IMR-90 (cell line): ENCODE data around the gene PRRT2. TPM values are rescaled to one million over a fixed set of nuclear protein-coding genes. Genes with fewer than 3 reads are reported as not detected.

Experiments used
- ATAC-seq: fragments of 200-7000 bp; cut with Tn5 transposase; 2 replicates; pipeline ENCODE4 v1.9.1; 2020; ENCODE audit warnings: low read depth, mild to moderate bottlenecking, moderate library complexity
- BruUV-seq: library from RNA; stranded (reverse); fragments of 400-500 nt; replicated peaks from 2 replicates; lab custom pipeline; 2021; lab: Mats Ljungman, UMichigan
- CTCF ChIA-PET: fragments of 300-600 bp; formaldehyde crosslinking; extraction: SDS; loops from one replicate; lab custom pipeline; 2021; ENCODE audit warnings: antibody characterized with exemption; lab: Yijun Ruan, JAX
- POLR2A ChIA-PET: fragments of 300-600 bp; sonication (Branson Sonifier 250); formaldehyde crosslinking; loops from one replicate; lab custom pipeline; 2022; ENCODE audit warnings: antibody characterized with exemption; ENCODE audit not compliant: unreplicated experiment; lab: Charles Lee
- DNase-seq: peaks from one replicate; pipeline ENCODE4 v3.0.0; 2013
- H2AFZ ChIP-seq: replicated peaks from 2 replicates; pipeline ENCODE3; 2013; ENCODE audit warnings: low read length, mild to moderate bottlenecking; ENCODE audit not compliant: poor library complexity
- H2AK5ac ChIP-seq: 2 replicates; pipeline ENCODE4 v1.6.1; 2013; ENCODE audit warnings: low read depth, low read length, inconsistent platforms
- H2AK9ac ChIP-seq: replicated peaks from 2 replicates; pipeline ENCODE3; 2013; ENCODE audit warnings: mild to moderate bottlenecking, low read depth, low read length, moderate library complexity; ENCODE audit not compliant: poor library complexity
- H2BK120ac ChIP-seq: 2 replicates; pipeline ENCODE4 v1.6.1; 2013; ENCODE audit warnings: low read depth, low read length, inconsistent platforms
- H2BK15ac ChIP-seq: 3 replicates; pipeline ENCODE4 v1.6.1; 2013; ENCODE audit warnings: low read depth, low read length, inconsistent platforms
- H2BK20ac ChIP-seq: 2 replicates; pipeline ENCODE4 v1.6.1; 2013; ENCODE audit warnings: low read depth, mild to moderate bottlenecking, inconsistent platforms, low read length, moderate library complexity
- H2BK5ac ChIP-seq: 2 replicates; pipeline ENCODE4 v1.6.1; 2013; ENCODE audit warnings: mild to moderate bottlenecking, low read depth, low read length, inconsistent platforms; ENCODE audit not compliant: poor library complexity, severe bottlenecking
- H3K14ac ChIP-seq: replicated peaks from 2 replicates; pipeline ENCODE4 v1.6.1; 2013; ENCODE audit warnings: low read depth, low read length, inconsistent platforms
- H3K18ac ChIP-seq: 2 replicates; pipeline ENCODE4 v1.6.1; 2013; ENCODE audit warnings: low read depth, low read length, control low read depth
- H3K23ac ChIP-seq: 2 replicates; pipeline ENCODE4 v1.6.1; 2013; ENCODE audit warnings: low read depth, low read length, inconsistent platforms
- H3K27ac ChIP-seq: 2 replicates; pipeline ENCODE4 v1.5.1; 2013; ENCODE audit warnings: mild to moderate bottlenecking, control low read depth, low read length; ENCODE audit not compliant: insufficient read depth
- H3K27me3 ChIP-seq: 2 replicates; pipeline ENCODE4 v1.6.1; 2013; ENCODE audit warnings: low read length; ENCODE audit not compliant: control insufficient read depth, insufficient read depth
- H3K36me3 ChIP-seq: 2 replicates; pipeline ENCODE4 v1.6.1; 2013; ENCODE audit warnings: low read length, mixed read lengths; ENCODE audit not compliant: control insufficient read depth, insufficient read depth
- H3K4ac ChIP-seq: 2 replicates; pipeline ENCODE4 v1.6.1; 2013; ENCODE audit warnings: low read depth, low read length, inconsistent platforms
- H3K4me1 ChIP-seq: 2 replicates; pipeline ENCODE4 v1.6.1; 2013; ENCODE audit warnings: low read length, mixed read lengths; ENCODE audit not compliant: control insufficient read depth, insufficient read depth
- H3K4me2 ChIP-seq: 2 replicates; pipeline ENCODE4 v1.6.1; 2013; ENCODE audit warnings: low read depth, mild to moderate bottlenecking, control low read depth, low read length, moderate library complexity
- H3K4me3 ChIP-seq: 2 replicates; pipeline ENCODE4 v1.5.1; 2013; ENCODE audit warnings: low read depth, mild to moderate bottlenecking, control low read depth, low read length, moderate library complexity; ENCODE audit not compliant: insufficient read depth
- H3K56ac ChIP-seq: 2 replicates; pipeline ENCODE4 v1.6.1; 2013; ENCODE audit warnings: low read length, inconsistent platforms; ENCODE audit not compliant: insufficient read depth; ENCODE audit errors: extremely low read depth
- H3K79me1 ChIP-seq, 2 experiments: 2 replicates each; pipeline ENCODE4 v1.6.1; 2013; ENCODE audit warnings: low read length in 2 of 2, inconsistent platforms in 1 of 2, low read depth in 1 of 2
- H3K9ac ChIP-seq: 2 replicates; pipeline ENCODE4 v1.6.1; 2013; ENCODE audit warnings: low read depth, low read length, control low read depth
- H3K9me1 ChIP-seq: 2 replicates; pipeline ENCODE4 v1.6.1; 2013; ENCODE audit warnings: low read length, inconsistent platforms; ENCODE audit not compliant: insufficient read depth
- H3K9me3 ChIP-seq: 2 replicates; pipeline ENCODE4 v1.6.1; 2013; ENCODE audit warnings: low read length; ENCODE audit not compliant: control insufficient read depth, insufficient read depth
- H4K20me1 ChIP-seq: 2 replicates; pipeline ENCODE4 v1.6.1; 2013; ENCODE audit warnings: low read length, inconsistent platforms; ENCODE audit not compliant: insufficient read depth
- H4K5ac ChIP-seq: 2 replicates; pipeline ENCODE4 v1.6.1; 2013; ENCODE audit warnings: mild to moderate bottlenecking, low read depth, low read length, control low read depth
- H4K8ac ChIP-seq, 2 experiments: 2 replicates each; pipeline ENCODE4 v1.6.1; 2013; ENCODE audit warnings: low read depth in 2 of 2, low read length in 2 of 2, control low read depth in 1 of 2, inconsistent platforms in 1 of 2
- H4K91ac ChIP-seq: 2 replicates; pipeline ENCODE4 v1.6.1; 2013; ENCODE audit warnings: low read depth, low read length, inconsistent platforms; ENCODE audit not compliant: insufficient read depth
- BHLHE40 ChIP-seq: fragments of 150-350 bp; IDR thresholded peaks from 2 replicates; pipeline ENCODE4 v1.6.1; 2016; ENCODE audit warnings: mild to moderate bottlenecking, low read depth, low read length
- CEBPB ChIP-seq: IDR thresholded peaks from 2 replicates; pipeline ENCODE4 v1.6.1; 2012; ENCODE audit warnings: low read depth, low read length, improper control_type of control experiment
- CHD1 ChIP-seq: IDR thresholded peaks from 2 replicates; pipeline ENCODE4 v1.6.1; 2012; ENCODE audit warnings: low read depth, low read length, improper control_type of control experiment
- CTCF ChIP-seq: conservative IDR thresholded peaks from 2 replicates; pipeline ENCODE4 v1.5.1; 2012; ENCODE audit warnings: mild to moderate bottlenecking, low read depth, low read length, improper control_type of control experiment
- ELK1 ChIP-seq: fragments of 150-350 bp; IDR thresholded peaks from 2 replicates; pipeline ENCODE4 v1.6.1; 2016; ENCODE audit warnings: low read depth, mild to moderate bottlenecking, low read length, moderate library complexity, borderline replicate concordance
- FOS ChIP-seq: fragments of 150-350 bp; IDR thresholded peaks from 2 replicates; pipeline ENCODE4 v1.6.1; 2016; ENCODE audit warnings: low read depth, low read length
- MAFK ChIP-seq: IDR thresholded peaks from 2 replicates; pipeline ENCODE4 v1.6.1; 2012; ENCODE audit warnings: low read depth, low read length, improper control_type of control experiment
- MAZ ChIP-seq: IDR thresholded peaks from 2 replicates; pipeline ENCODE4 v1.6.1; 2012; ENCODE audit warnings: low read depth, mild to moderate bottlenecking, low read length, improper control_type of control experiment, moderate library complexity, borderline replicate concordance
- MXI1 ChIP-seq: IDR thresholded peaks from 2 replicates; pipeline ENCODE4 v1.6.1; 2012; ENCODE audit warnings: low read depth, mild to moderate bottlenecking, low read length, moderate library complexity, borderline replicate concordance
- NFE2L2 ChIP-seq: fragments of 150-350 bp; IDR thresholded peaks from 2 replicates; pipeline ENCODE4 v1.6.1; 2016; ENCODE audit warnings: low read depth, mild to moderate bottlenecking, low read length
- POLR2A ChIP-seq: IDR thresholded peaks from 2 replicates; pipeline ENCODE4 v1.6.1; 2012; ENCODE audit warnings: mild to moderate bottlenecking, low read depth, low read length
- RCOR1 ChIP-seq: IDR thresholded peaks from 2 replicates; pipeline ENCODE4 v1.6.1; 2012; ENCODE audit warnings: mild to moderate bottlenecking, low read length, improper control_type of control experiment; ENCODE audit not compliant: insufficient replicate concordance
- RFX5 ChIP-seq: IDR thresholded peaks from 2 replicates; pipeline ENCODE4 v1.8.0; 2012; ENCODE audit warnings: low read depth, mild to moderate bottlenecking, low read length, moderate library complexity
- SMC3 ChIP-seq: fragments of 150-350 bp; IDR thresholded peaks from 2 replicates; pipeline ENCODE4 v1.6.1; 2016; ENCODE audit warnings: low read depth, mild to moderate bottlenecking, antibody characterized with exemption, low read length, moderate library complexity
- USF2 ChIP-seq: fragments of 150-350 bp; IDR thresholded peaks from 2 replicates; pipeline ENCODE4 v1.6.1; 2017; ENCODE audit warnings: mild to moderate bottlenecking, antibody characterized with exemption, low read length, low read depth
- WGBS, 2 experiments: methylation state at CpG; one replicate each; pipeline versions ENCODE4 v1.1.5 to v1.1.7; 2013; ENCODE audit warnings: missing lambda C conversion rate in 2 of 2; ENCODE audit not compliant: insufficient read length in 1 of 2; ENCODE audit errors: extremely low coverage in 2 of 2; 5-methylcytosine and 5-hydroxymethylcytosine counted together
- dilution Hi-C: fragments of 300-500 bp; cut with HindIII; formaldehyde crosslinking; loops from one replicate; pipeline ENCODE4 v1.14.3; 2018; ENCODE audit warnings: low sequenced_read_pairs; ENCODE audit not compliant: unreplicated experiment
- in situ Hi-C: fragments of 300-500 bp; cut with MboI; formaldehyde crosslinking; loops from 3 replicates; pipeline ENCODE4 v1.14.3; 2019; ENCODE audit warnings: low sequenced_read_pairs, inconsistent platforms, mixed read lengths
- intact Hi-C: fragments of 100-400 bp; cut with micrococcal nuclease; formaldehyde crosslinking; loops from 2 replicates; pipeline ENCODE4 v1.10.0; 2022
- polyA plus RNA-seq, 3 experiments: library from polyadenylated mRNA; depleted of rRNA; stranded (reverse); fragments of >200 nt; gene quantifications; 2 replicates each; pipeline ENCODE4 v1.2.3, GENCODE V29; 2012; ENCODE audit warnings: low replicate concordance in 1 of 3
- total RNA-seq: library from RNA; depleted of rRNA; stranded (reverse); fragments of >200 nt; gene quantifications from 2 replicates; pipeline ENCODE4 v1.2.3, GENCODE V29; 2012

The PRRT2 gene
- total and polyA plus RNA-seq, 2 of the 4 experiments (the other 2 are of a cell fraction), result 0.90 to 10.5 TPM

- H2BK5ac ChIP-seq, result no peak overlapping the region
- ATAC-seq, result no peak
- intact Hi-C loops (no loop called here), dilution Hi-C loops (no loop called here), in situ Hi-C loops (no loop called here)
- H3K23ac ChIP-seq, result no peak overlapping the region
- ChIA-PET POLR2A (no interaction called here), CTCF (no interaction called here)
- H3K4me2 ChIP-seq, result no peak overlapping the region
- H2BK20ac ChIP-seq, result no peak overlapping the region
- H4K8ac ChIP-seq, result no peak overlapping the region
- no peak overlapping the region for H3K56ac ChIP-seq
- no TSS peak for BruUV-seq
- H2AK5ac ChIP-seq, result no peak overlapping the region
- H4K91ac ChIP-seq, result no peak overlapping the region
- WGBS, 2 experiments, result 72% methylated on average over 4 of the region's 15 CpGs; no CpG with 5 or more reads in 1 of the 2 experiments
- no peaks in the 10 kb centered on the region for H3K79me1 ChIP-seq
- H3K4me1 ChIP-seq, result no peaks in the 10 kb centered on the region
- H3K9ac ChIP-seq, result no peak overlapping the region
- H3K27ac ChIP-seq, result no peak overlapping the region
- peaks cover 7% of the 10 kb centered on the region for H3K27me3 ChIP-seq
- H4K5ac ChIP-seq, result no peak overlapping the region
- H3K9me1 ChIP-seq, result no peaks in the 10 kb centered on the region
- no peak for DNase-seq
- H2BK15ac ChIP-seq, result no peak overlapping the region
- no peaks in the 10 kb centered on the region for H3K36me3 ChIP-seq
- H3K4me3 ChIP-seq, result no peak overlapping the region
- no peaks in the 10 kb centered on the region for H4K20me1 ChIP-seq
- H3K14ac ChIP-seq, result no peak overlapping the region
- no peaks in the 10 kb centered on the region for H3K9me3 ChIP-seq
- H2AFZ ChIP-seq, result no peak overlapping the region
- no peak overlapping the region for H2AK9ac ChIP-seq
- no peak overlapping the region for H3K18ac ChIP-seq
- H2BK120ac ChIP-seq, result no peak overlapping the region
- H3K4ac ChIP-seq, result no peak overlapping the region
- no peak for TF ChIP-seq RCOR1
- no peak for TF ChIP-seq USF2
- TF ChIP-seq MXI1, result no peak
- no peak for TF ChIP-seq NFE2L2
- TF ChIP-seq CHD1, result no peak
- no peak for TF ChIP-seq BHLHE40
- no peak for TF ChIP-seq FOS
- no peak for TF ChIP-seq POLR2A
- no peak for TF ChIP-seq RFX5
- TF ChIP-seq CEBPB, result no peak
- no peak for TF ChIP-seq MAFK
- TF ChIP-seq MAZ, result no peak
- TF ChIP-seq ELK1, result no peak
- TF ChIP-seq SMC3, result no peak
- TF ChIP-seq CTCF, result no peak
These were observed 46.6 kb upstream of the PRRT2 start for GRCh38 chr16:29765167-29766032.
